ENCODE data around the gene SLCO1A2.

- no peak for TF ChIP-seq CTCF (IDR thresholded peaks at IDR 0.05)
- no peak for TF ChIP-seq POLR2A (IDR thresholded peaks at IDR 0.05)
Measured at GRCh38 chr12:21350975-21351374, 16.3 kb upstream of the SLCO1A2 start.

All from adrenal gland (tissue), 5 donors.